ENCODE measurements around the gene PDE4A. TPM values are rescaled to one million over a fixed set of nuclear protein-coding genes. Genes with fewer than 3 reads are reported as not detected.

PDE4A gene
- total RNA-seq, 2 experiments from 2014 or later, result 24.6 to 25.5 TPM

DNA sequence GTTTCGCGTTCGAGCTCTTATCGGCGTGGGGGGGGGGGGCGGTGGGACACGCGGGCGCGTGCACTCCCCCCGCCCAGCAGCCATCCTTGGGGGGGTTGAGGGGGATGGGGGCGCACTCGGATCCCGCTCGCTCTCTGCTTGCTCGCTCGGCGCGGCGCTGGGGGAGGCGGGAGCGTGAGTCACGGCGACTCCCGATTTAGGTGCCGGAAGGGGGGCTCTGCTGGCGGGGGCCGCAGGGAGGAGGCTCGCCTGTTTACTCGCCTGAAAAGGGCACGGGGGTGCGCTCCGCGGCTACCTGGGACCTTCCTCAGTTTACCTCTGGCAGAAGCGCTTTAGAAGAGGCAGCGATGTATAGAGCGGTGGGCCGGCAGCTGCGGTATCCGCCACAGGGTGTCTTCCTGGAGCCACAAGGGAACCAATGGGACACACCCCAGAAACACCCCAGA, 1.1 kb upstream of the PDE4A start:
- DNase-seq (peak; percentile 83), ATAC-seq (peak; percentile 12)
- TF ChIP-seq, protein P1, sequence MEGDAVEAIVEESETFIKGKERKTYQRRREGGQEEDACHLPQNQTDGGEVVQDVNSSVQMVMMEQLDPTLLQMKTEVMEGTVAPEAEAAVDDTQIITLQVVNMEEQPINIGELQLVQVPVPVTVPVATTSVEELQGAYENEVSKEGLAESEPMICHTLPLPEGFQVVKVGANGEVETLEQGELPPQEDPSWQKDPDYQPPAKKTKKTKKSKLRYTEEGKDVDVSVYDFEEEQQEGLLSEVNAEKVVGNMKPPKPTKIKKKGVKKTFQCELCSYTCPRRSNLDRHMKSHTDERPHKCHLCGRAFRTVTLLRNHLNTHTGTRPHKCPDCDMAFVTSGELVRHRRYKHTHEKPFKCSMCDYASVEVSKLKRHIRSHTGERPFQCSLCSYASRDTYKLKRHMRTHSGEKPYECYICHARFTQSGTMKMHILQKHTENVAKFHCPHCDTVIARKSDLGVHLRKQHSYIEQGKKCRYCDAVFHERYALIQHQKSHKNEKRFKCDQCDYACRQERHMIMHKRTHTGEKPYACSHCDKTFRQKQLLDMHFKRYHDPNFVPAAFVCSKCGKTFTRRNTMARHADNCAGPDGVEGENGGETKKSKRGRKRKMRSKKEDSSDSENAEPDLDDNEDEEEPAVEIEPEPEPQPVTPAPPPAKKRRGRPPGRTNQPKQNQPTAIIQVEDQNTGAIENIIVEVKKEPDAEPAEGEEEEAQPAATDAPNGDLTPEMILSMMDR (IDR thresholded peaks at IDR 0.05), result no peak
- Mint-ChIP-seq H3K27ac (peak overlapping the region; percentile 83), H3K27me3 (peaks cover 21% of the 10 kb centered on the region), H3K9me3 (no peaks in the 10 kb centered on the region), H3K36me3 (ENCODE audit: low read depth) (peaks cover 8% of the 10 kb centered on the region), H3K4me3 (peak overlapping the region; percentile 86), H3K4me1 (ENCODE audit: low read depth) (peaks cover 61% of the 10 kb centered on the region)
- ChIA-PET POLR2A (interaction anchor here (1.4 to 9.7 kb wide), 3 partner anchors 9 to 15 kb away, joined by 3 to 161 read pairs (median 5); partner anchors contain the start of gene CDC37), CTCF (interaction anchor here (1.0 to 22.7 kb wide), 6 partner anchors 3 to 148 kb away, joined by 3 to 587 read pairs (median 22); partner anchors contain the start of genes CDC37 and PDE4A)
- intact Hi-C loops (cut with micrococcal nuclease), result loop anchor here (2.0 kb wide), 1 partner anchor 14 kb away; no protein-coding TSS in a partner anchor

DNA sequence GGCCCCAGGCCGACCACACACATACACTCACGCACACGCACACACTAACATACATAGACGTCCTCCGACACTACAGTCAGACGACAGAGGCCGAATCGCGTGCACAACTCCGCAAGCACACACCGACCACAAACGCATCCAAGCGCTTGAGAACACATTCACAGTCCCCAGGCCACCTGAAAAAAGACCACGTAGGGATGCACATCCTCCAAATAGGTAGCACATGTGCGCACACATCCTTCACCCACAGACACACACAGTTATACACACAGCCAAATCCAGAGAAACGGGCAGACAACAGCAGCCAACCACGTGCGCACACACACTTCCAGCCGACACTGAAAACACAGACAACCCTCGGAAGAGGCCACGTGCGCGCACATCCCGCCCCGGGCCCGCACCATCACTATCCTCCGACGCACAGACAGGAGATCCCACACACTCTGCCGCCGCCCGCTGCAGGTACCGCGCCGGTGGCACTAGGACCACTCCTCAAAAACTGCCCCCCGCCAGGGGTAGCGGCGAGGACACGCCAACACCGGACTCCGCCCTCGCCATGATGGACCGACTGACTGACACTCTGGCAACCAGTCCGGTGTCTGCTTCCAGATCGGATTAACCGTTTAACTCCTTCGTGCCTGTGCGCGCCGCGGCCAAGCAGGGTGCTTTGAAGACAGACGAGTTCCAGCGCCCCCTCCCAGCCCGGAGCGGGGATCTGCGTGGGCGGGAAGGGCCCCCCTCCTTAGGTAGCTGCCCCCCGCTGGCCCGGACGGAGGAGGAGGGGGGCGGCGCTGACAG, 493 bp upstream of the PDE4A start:
- peak overlapping the region; percentile 83 for H3K27ac Mint-ChIP-seq
- peaks cover 21% of the 10 kb centered on the region for H3K27me3 Mint-ChIP-seq
- ChIA-PET CTCF (interaction anchor here (1.1 to 22.7 kb wide), 5 partner anchors 2 to 56 kb away, joined by 3 to 587 read pairs (median 9); partner anchors contain the start of genes CDC37 and PDE4A), POLR2A (interaction anchor here (0.9 to 9.7 kb wide), 7 partner anchors 8 to 160 kb away, joined by 3 to 161 read pairs (median 5); partner anchors contain the start of gene CDC37)
- DNase-seq (peak; percentile 86), ATAC-seq (peak; percentile 24)
- TF ChIP-seq, protein P1 (IDR thresholded peaks at IDR 0.05), result no peak
- no peaks in the 10 kb centered on the region for H3K9me3 Mint-ChIP-seq
- intact Hi-C loops (cut with micrococcal nuclease), result loop anchor here (2.0 kb wide), 1 partner anchor 15 kb away; no protein-coding TSS in a partner anchor
- H3K4me3 Mint-ChIP-seq, result peak overlapping the region; percentile 86
- peaks cover 64% of the 10 kb centered on the region for H3K4me1 Mint-ChIP-seq (ENCODE audit: low read depth)
- peaks cover 6% of the 10 kb centered on the region for H3K36me3 Mint-ChIP-seq (ENCODE audit: low read depth)

DNA sequence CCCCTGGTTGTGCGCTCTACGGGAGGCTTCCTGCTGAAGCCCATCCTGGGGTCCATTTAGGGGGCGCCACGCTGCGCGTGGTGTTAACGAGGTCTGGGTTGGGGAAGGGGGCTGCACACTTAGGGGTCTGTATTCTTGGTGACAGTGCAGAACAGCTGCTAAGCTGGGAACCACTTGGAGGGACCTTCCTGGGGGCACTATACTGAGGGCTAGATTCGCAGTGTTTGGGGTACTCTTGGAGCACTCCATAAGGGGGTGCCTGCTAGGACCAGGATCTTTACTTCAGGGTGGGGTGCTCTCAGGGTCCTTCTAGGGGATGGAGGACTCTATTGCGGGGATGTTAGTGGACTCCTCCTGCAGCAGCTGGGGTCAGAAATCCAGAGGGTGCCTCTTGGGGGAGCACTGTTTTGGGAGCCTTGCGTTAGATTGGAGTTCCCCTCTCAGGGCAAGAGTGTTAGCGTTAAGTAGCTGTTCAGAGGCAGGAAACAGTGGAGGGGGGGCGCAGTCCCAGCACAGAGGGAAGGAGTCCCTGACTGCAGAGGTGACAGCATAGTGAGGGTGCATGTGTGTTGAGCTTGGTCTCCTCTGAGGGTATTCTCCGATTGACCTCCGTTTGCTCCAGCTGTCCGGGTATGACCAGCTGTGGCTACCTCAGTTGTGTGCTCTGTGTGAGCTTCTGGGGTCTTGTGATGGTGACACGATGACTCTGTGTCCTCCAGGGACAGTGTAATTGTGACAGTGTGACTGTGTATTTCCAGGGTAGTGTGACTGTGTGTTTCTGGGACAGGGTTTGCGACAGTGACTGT, 1.1 kb downstream of the PDE4A start:
- Mint-ChIP-seq H3K36me3 (ENCODE audit: low read depth) (peaks cover 6% of the 10 kb centered on the region), H3K27ac (peak overlapping the region; percentile 71), H3K4me3 (peak overlapping the region; percentile 76), H3K4me1 (ENCODE audit: low read depth) (peaks cover 71% of the 10 kb centered on the region), H3K9me3 (no peaks in the 10 kb centered on the region), H3K27me3 (peaks cover 21% of the 10 kb centered on the region)
- ATAC-seq, result peak; percentile 7
- ChIA-PET POLR2A (interaction anchor here (1.2 to 9.7 kb wide), 3 partner anchors 10 to 17 kb away, joined by 9 to 161 read pairs (median 11); partner anchors contain the start of gene CDC37), CTCF (interaction anchor here (0.7 to 22.7 kb wide), 9 partner anchors 10 to 189 kb away, joined by 3 to 587 read pairs (median 4); partner anchors contain the start of genes CDC37, ICAM1 and ICAM5)
- DNase-seq, result peak; percentile 82
- intact Hi-C loops (cut with micrococcal nuclease), result no loop called here
- TF ChIP-seq, protein P1 (IDR thresholded peaks at IDR 0.05), result peak; percentile 58

DNA sequence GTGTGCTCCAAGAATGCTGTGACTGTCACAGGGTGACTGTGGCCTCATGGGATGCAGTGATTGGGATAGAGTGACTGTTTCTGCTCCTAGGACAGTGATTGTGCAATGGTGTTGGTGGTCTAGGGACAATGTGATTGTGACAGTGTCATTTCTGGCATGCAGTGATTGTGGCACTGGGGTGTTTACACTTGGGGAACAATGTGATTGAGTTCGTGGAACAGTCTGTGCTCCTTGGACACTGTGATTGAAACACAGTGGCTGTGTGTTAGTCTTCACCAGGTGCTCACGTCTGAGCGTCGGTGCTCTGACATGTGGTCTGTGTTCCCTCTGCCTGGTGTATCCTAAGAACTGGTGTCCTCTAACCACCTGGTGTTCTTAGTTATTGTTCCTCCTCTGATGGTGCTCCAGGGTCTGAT, 1.7 kb downstream of the PDE4A start:
- no peaks in the 10 kb centered on the region for H3K9me3 Mint-ChIP-seq
- ChIA-PET CTCF (interaction anchor here (0.7 to 22.7 kb wide), 7 partner anchors 10 to 190 kb away, joined by 3 to 587 read pairs (median 4); partner anchors contain the start of genes CDC37, ICAM1 and ICAM5), POLR2A (interaction anchor here (2.9 to 9.7 kb wide), 2 partner anchors 10 to 17 kb away, joined by 11 to 161 read pairs; partner anchors contain the start of gene CDC37)
- peak overlapping the region; percentile 76 for H3K4me3 Mint-ChIP-seq
- TF ChIP-seq, protein P1 (IDR thresholded peaks at IDR 0.05), result no peak
- peaks cover 5% of the 10 kb centered on the region for H3K36me3 Mint-ChIP-seq (ENCODE audit: low read depth)
- intact Hi-C loops (cut with micrococcal nuclease), result no loop called here
- H3K27ac Mint-ChIP-seq, result peak overlapping the region; percentile 71
- H3K27me3 Mint-ChIP-seq, result peaks cover 17% of the 10 kb centered on the region
- peaks cover 70% of the 10 kb centered on the region for H3K4me1 Mint-ChIP-seq (ENCODE audit: low read depth)
- ATAC-seq (no peak), DNase-seq (no peak)
